HG02571 (cell line): ENCODE results near the gene ZNF28.
"Not testable (repeated sequence)": the region's sequence is repeated elsewhere in the genome, so short reads cannot be mapped to it uniquely, and the experiment has no call there.

Experiments
- ATAC-seq: cut with Tn5 transposase; IDR thresholded peaks from one replicate; pipeline ENCODE4 v1.9.1; 2021; ENCODE audit warnings: mild to moderate bottlenecking, moderate library complexity; ENCODE audit not compliant: unreplicated experiment

ZNF28 gene

GRCh38 chr19:52782864-52783263 lies 38.6 kb downstream of the ZNF28 start:
- ATAC-seq: not testable (repeated sequence)

DNA sequence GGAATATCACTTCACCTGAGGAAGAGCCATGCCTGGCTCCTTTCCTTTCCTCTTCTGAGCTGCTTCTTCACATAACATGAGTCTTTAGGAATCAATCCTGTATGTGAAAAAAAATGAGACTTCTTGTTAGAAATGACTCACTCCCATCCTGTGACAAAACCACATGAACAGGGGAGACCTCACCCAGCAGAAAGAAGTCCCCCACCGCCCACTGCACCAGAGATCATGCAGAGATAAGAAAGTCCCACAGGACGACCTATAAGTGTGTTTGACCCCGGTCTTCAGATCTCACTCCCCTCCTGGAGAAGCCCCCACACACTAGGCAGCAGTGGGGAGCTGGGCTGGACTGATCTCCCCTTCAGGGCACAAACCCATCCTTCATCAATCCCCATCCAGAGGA lies 42.6 kb downstream of the ZNF28 start:
- no peak for ATAC-seq

- ATAC-seq: not testable (repeated sequence)
Measured at GRCh38 chr19:52756447-52756846, 65.0 kb downstream of the ZNF28 start.

DNA sequence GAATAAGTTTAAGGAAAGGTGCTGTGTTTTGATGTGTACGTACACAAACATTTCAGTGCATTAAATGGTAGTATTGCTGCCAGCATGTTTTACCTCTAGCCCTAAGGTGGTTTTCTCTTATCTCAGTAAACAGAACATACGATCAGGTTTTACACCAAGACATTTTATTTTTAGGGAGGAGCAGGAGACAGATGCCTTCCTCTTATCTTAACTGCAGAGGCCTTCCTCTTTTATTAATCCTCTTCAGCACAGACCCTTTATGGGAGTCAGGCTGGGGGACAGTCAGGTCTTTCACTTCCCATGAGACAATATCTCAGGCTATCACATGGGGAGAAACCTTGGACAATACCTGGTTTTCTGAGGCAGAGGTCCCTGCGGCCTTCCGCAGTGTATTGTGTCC lies 71.7 kb downstream of the ZNF28 start:
- ATAC-seq: no peak

DNA sequence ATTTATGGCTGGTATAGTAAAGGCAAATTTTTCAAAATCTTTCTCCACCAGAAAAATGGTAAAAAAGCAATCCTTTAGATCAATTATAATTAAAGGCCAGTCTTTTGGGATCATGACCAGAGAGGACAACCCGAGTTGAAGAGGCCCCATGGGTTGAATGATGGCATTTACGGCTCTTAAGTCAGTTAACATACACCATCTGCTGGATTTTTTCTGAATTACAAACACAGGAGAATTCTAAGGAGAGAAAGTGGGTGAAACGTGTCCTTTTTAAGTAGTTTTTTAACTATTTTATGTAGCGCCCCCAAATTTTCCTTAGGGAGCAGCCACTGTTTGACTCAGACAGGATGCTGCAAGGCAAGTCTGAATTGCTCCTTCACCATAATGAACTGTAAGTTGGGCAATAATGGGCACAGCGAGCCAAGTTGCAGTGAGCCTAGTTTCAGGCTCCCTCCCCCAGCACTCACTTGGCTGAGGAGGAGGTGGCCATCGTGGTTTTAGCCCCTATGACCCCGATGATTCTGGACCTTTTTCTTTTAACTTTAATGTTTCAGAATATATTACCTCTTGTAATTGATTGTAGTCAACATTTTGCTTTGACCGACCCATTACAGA lies 73.0 kb downstream of the ZNF28 start:
- no peak for ATAC-seq
